ENCODE measurements around the gene SLK.

DNA sequence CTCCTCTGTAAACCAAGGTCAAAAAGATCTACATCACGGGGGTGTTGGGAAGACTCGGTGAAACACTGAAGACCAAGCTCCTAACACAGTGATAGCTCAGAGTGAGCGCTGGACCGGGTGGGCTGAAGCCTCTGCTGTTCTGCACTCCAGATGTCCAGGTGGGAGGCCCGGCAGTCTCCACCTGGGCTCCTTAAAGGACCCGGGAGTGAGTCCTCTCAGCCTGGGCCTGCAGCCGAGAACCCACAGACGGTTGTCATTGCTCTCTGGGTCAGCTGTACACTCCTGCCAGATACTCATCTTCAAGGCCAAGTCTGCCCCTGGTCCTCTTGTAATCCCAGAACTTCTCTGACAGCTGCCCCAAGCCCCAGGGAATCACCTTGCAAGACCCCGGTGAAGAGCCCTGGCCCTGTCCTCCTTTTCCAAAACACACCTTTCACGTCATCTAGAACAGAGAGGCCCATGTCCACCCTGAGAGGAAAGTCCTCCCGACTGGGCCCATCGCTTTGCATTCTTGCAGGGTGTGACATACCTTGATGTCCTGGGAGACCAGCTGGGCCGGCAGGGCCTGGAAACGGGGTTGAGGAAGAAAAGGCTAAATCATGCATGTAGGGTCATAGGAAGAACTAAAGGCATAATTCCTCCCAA is 75.1 kb downstream of the SLK start:
- TF ChIP-seq, protein P1, sequence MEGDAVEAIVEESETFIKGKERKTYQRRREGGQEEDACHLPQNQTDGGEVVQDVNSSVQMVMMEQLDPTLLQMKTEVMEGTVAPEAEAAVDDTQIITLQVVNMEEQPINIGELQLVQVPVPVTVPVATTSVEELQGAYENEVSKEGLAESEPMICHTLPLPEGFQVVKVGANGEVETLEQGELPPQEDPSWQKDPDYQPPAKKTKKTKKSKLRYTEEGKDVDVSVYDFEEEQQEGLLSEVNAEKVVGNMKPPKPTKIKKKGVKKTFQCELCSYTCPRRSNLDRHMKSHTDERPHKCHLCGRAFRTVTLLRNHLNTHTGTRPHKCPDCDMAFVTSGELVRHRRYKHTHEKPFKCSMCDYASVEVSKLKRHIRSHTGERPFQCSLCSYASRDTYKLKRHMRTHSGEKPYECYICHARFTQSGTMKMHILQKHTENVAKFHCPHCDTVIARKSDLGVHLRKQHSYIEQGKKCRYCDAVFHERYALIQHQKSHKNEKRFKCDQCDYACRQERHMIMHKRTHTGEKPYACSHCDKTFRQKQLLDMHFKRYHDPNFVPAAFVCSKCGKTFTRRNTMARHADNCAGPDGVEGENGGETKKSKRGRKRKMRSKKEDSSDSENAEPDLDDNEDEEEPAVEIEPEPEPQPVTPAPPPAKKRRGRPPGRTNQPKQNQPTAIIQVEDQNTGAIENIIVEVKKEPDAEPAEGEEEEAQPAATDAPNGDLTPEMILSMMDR (IDR thresholded peaks at IDR 0.05) = no peak
- TF ChIP-seq POLR2A (IDR thresholded peaks at IDR 0.05; ENCODE audit: low read depth) = no peak
